ENCODE measurements around the gene THAP8.

THAP8 gene

GRCh38 chr19:36030264-36031148 lies 23.6 kb downstream of the THAP8 start:
- DNase-seq (ENCODE audit: low read depth in 3 of 3, low spot score in 1 of 3): no peak

- DNase-seq (ENCODE audit: low read depth in 3 of 3, low spot score in 1 of 3): no peak
These were observed 25.6 kb downstream of the THAP8 start for GRCh38 chr19:36028313-36029041.

- no peak for DNase-seq (ENCODE audit: low read depth in 3 of 3, low spot score in 1 of 3)
These were observed 26.4 kb downstream of the THAP8 start for GRCh38 chr19:36027696-36028095.

- no peak for DNase-seq (ENCODE audit: low read depth in 3 of 3, low spot score in 1 of 3)
These were observed 27.8 kb downstream of the THAP8 start for GRCh38 chr19:36026091-36026876.

GRCh38 chr19:36025541-36025940 lies 28.5 kb downstream of the THAP8 start:
- no peak for DNase-seq (ENCODE audit: low read depth in 3 of 3, low spot score in 1 of 3)

- DNase-seq (ENCODE audit: low read depth in 3 of 3, low spot score in 1 of 3): no peak
These were observed 30.7 kb downstream of the THAP8 start for GRCh38 chr19:36023432-36023831.

- no peak for DNase-seq (ENCODE audit: low read depth in 3 of 3, low spot score in 1 of 3)
These were observed 34.9 kb downstream of the THAP8 start for GRCh38 chr19:36019061-36019670.

- peak; percentile 96 to 97 (median 97) for DNase-seq (ENCODE audit: low read depth in 3 of 3, low spot score in 1 of 3)
These were observed 39.8 kb downstream of the THAP8 start, which contains the start of gene ALKBH6 for GRCh38 chr19:36014012-36014924. Gene ALKBH6, minus strand, starts transcription at chr19:36014213. Its CDS starts 816 bp downstream, at chr19:36013397.

GRCh38 chr19:36013280-36014011 lies 40.6 kb downstream of the THAP8 start:
- DNase-seq (ENCODE audit: low read depth in 3 of 3, low spot score in 1 of 3): no peak

- DNase-seq (ENCODE audit: low read depth in 3 of 3, low spot score in 1 of 3): no peak
These were observed 43.7 kb downstream of the THAP8 start for GRCh38 chr19:36010402-36010801.

- DNase-seq (ENCODE audit: low read depth in 3 of 3, low spot score in 1 of 3): no peak
These were observed 44.3 kb downstream of the THAP8 start for GRCh38 chr19:36009633-36010379.

GRCh38 chr19:36009220-36009619 lies 44.9 kb downstream of the THAP8 start:
- peak in 1 of 3 donors; percentile 40 for DNase-seq (ENCODE audit: low read depth in 3 of 3, low spot score in 1 of 3)

- DNase-seq (ENCODE audit: low read depth in 3 of 3, low spot score in 1 of 3): no peak
These were observed 45.6 kb downstream of the THAP8 start, which contains the start of gene SYNE4 for GRCh38 chr19:36008336-36008978. Gene SYNE4, minus strand, starts transcription at chr19:36008813. Its CDS starts 132 bp downstream, at chr19:36008681.

- no peak for DNase-seq (ENCODE audit: low read depth in 3 of 3, low spot score in 1 of 3)
These were observed 47.1 kb downstream of the THAP8 start for GRCh38 chr19:36006955-36007354.

GRCh38 chr19:36003284-36003683 lies 50.8 kb downstream of the THAP8 start:
- no peak for DNase-seq (ENCODE audit: low read depth in 3 of 3, low spot score in 1 of 3)

- no peak for DNase-seq (ENCODE audit: low read depth in 3 of 3, low spot score in 1 of 3)
These were observed 52.5 kb downstream of the THAP8 start for GRCh38 chr19:36001605-36002004.

- no peak for DNase-seq (ENCODE audit: low read depth in 3 of 3, low spot score in 1 of 3)
These were observed 57.3 kb downstream of the THAP8 start for GRCh38 chr19:35996777-35997176.

Data from stimulated activated CD4-positive, alpha-beta T cell treated with anti-CD3 and anti-CD28 coated beads, TNF-alpha, amount 100 ng/mL, for 1 hour (primary cell).